GM23338 (cell line): ENCODE results near the gene UBE2E2. TPM values are rescaled to one million over a fixed set of nuclear protein-coding genes. Genes with fewer than 3 reads are reported as not detected.

Experiments used
- ATAC-seq: fragments of 200-7000 bp; cut with Tn5 transposase; 3 replicates; pipeline ENCODE4 v1.9.1; 2020
- DNase-seq: peaks from one replicate; pipeline ENCODE4 v3.0.0-alpha.2; 2015; ENCODE audit warnings: low spot score
- H2AFZ ChIP-seq: fragments of 200-600 bp; sonication (generic); 2 replicates; pipeline ENCODE4 v1.8.0; 2016; ENCODE audit warnings: antibody characterized with exemption, mild to moderate bottlenecking, moderate library complexity
- H3F3A ChIP-seq: fragments of 200-600 bp; sonication (generic); replicated peaks from 2 replicates; pipeline ENCODE4 v1.8.0; 2017; ENCODE audit warnings: antibody characterized with exemption, mixed run types, low read depth
- H3K27ac ChIP-seq: fragments of 200-600 bp; sonication (generic); 2 replicates; pipeline ENCODE4 v1.6.1; 2016; ENCODE audit warnings: low read depth
- H3K27me3 ChIP-seq: fragments of 200-600 bp; sonication (generic); 2 replicates; pipeline ENCODE4 v1.8.0; 2016; ENCODE audit warnings: mild to moderate bottlenecking, mixed run types, moderate library complexity; ENCODE audit not compliant: insufficient read depth
- H3K36me3 ChIP-seq: fragments of 200-600 bp; sonication (generic); 2 replicates; pipeline ENCODE4 v1.8.0; 2016; ENCODE audit warnings: mild to moderate bottlenecking; ENCODE audit not compliant: insufficient read depth
- H3K4me1 ChIP-seq: fragments of 200-600 bp; sonication (generic); 2 replicates; pipeline ENCODE4 v1.8.0; 2016; ENCODE audit warnings: mild to moderate bottlenecking, moderate library complexity; ENCODE audit not compliant: insufficient read depth
- H3K4me2 ChIP-seq: fragments of 200-600 bp; sonication (generic); 2 replicates; pipeline ENCODE4 v1.7.1; 2017; ENCODE audit warnings: mixed run types
- H3K4me3 ChIP-seq: fragments of 200-600 bp; sonication (generic); 2 replicates; pipeline ENCODE4 v1.6.1; 2016; ENCODE audit warnings: mixed run types
- H3K79me2 ChIP-seq: fragments of 200-600 bp; sonication (generic); replicated peaks from 2 replicates; pipeline ENCODE4 v1.8.0; 2017; ENCODE audit warnings: mild to moderate bottlenecking; ENCODE audit not compliant: insufficient read depth
- H3K9me2 ChIP-seq: fragments of 200-600 bp; sonication (generic); 2 replicates; pipeline ENCODE4 v1.8.0; 2017; ENCODE audit not compliant: insufficient read depth
- H4K20me1 ChIP-seq: fragments of 200-600 bp; sonication (generic); replicated peaks from 2 replicates; pipeline ENCODE4 v1.8.0; 2017; ENCODE audit warnings: mild to moderate bottlenecking; ENCODE audit not compliant: insufficient read depth
- H3K27ac Mint-ChIP-seq: 2 replicates; pipeline ENCODE4 v1.8.0; 2020; ENCODE audit warnings: inconsistent platforms, mild to moderate bottlenecking, moderate library complexity, mixed read lengths
- H3K27me3 Mint-ChIP-seq: 3 replicates; pipeline ENCODE4 v1.8.0; 2022; ENCODE audit warnings: low read depth, mild to moderate bottlenecking, moderate library complexity, mixed read lengths, inconsistent platforms; ENCODE audit not compliant: insufficient read depth, poor library complexity
- H3K36me3 Mint-ChIP-seq: 3 replicates; pipeline ENCODE4 v1.8.0; 2021; ENCODE audit warnings: low read depth, mild to moderate bottlenecking, inconsistent platforms, moderate library complexity, mixed read lengths
- H3K4me1 Mint-ChIP-seq: 3 replicates; pipeline ENCODE4 v1.8.0; 2020; ENCODE audit warnings: mild to moderate bottlenecking, inconsistent platforms, mixed read lengths
- H3K4me3 Mint-ChIP-seq: 3 replicates; pipeline ENCODE4 v1.8.0; 2021; ENCODE audit warnings: moderate library complexity, mild to moderate bottlenecking, inconsistent platforms, mixed read lengths
- H3K9me3 Mint-ChIP-seq: 3 replicates; pipeline ENCODE4 v1.8.0; 2020; ENCODE audit warnings: moderate library complexity, mild to moderate bottlenecking, inconsistent platforms, mixed read lengths
- CREB1 ChIP-seq: fragments of 250-450 bp; sonication (Bioruptor Pico); IDR thresholded peaks from 2 replicates; pipeline ENCODE4 v1.5.0; 2020; ENCODE audit warnings: low read depth, mild to moderate bottlenecking, moderate library complexity
- CTCF ChIP-seq, 2 experiments: fragments of 200-600 bp in 1 of 2; sonication (generic) in 1 of 2; conservative IDR thresholded peaks; 2 replicates each; pipeline versions ENCODE4 v1.5.1 to v1.6.1; 2016 to 2017; ENCODE audit warnings: antibody characterized with exemption in 2 of 2, low read depth in 2 of 2, mild to moderate bottlenecking in 2 of 2, moderate library complexity in 1 of 2
- EZH2 ChIP-seq: fragments of 200-600 bp; sonication (generic); IDR thresholded peaks from one replicate; pipeline ENCODE4 v1.8.0; 2017; ENCODE audit warnings: antibody characterized with exemption, mild to moderate bottlenecking, low read depth; ENCODE audit not compliant: unreplicated experiment
- EZH2phosphoT487 ChIP-seq: fragments of 200-600 bp; sonication (generic); IDR thresholded peaks from one replicate; pipeline ENCODE4 v1.8.1; 2018; ENCODE audit warnings: antibody characterized with exemption; ENCODE audit not compliant: unreplicated experiment
- JUNB ChIP-seq: IDR thresholded peaks from one replicate; pipeline ENCODE4 v1.6.1; 2016; ENCODE audit warnings: antibody characterized with exemption; ENCODE audit not compliant: unreplicated experiment
- NANOG ChIP-seq: IDR thresholded peaks from 2 replicates; pipeline ENCODE4 v1.6.1; 2016; ENCODE audit warnings: antibody characterized with exemption, borderline replicate concordance
- POLR2AphosphoS5 ChIP-seq: IDR thresholded peaks from 2 replicates; pipeline ENCODE4 v1.6.1; 2016; ENCODE audit warnings: antibody characterized with exemption, low read depth
- REST ChIP-seq: IDR thresholded peaks from one replicate; pipeline ENCODE4 v1.6.1; 2018; ENCODE audit warnings: antibody characterized with exemption; ENCODE audit not compliant: unreplicated experiment
- STAT1 ChIP-seq: IDR thresholded peaks from one replicate; pipeline ENCODE4 v1.6.1; 2016; ENCODE audit warnings: antibody characterized with exemption; ENCODE audit not compliant: unreplicated experiment
- ZNF114 ChIP-seq: fragments of 250-450 bp; sonication (Bioruptor Pico); IDR thresholded peaks from 2 replicates; pipeline ENCODE4 v1.5.0; 2020; ENCODE audit warnings: mild to moderate bottlenecking, moderate library complexity
- ZNF331 ChIP-seq: fragments of 250-450 bp; sonication (Bioruptor Pico); IDR thresholded peaks from 2 replicates; pipeline ENCODE4 v1.5.0; 2020; ENCODE audit warnings: low read depth, mild to moderate bottlenecking, moderate library complexity
- ZNF462 ChIP-seq: fragments of 250-450 bp; sonication (Bioruptor Pico); IDR thresholded peaks from 2 replicates; pipeline ENCODE4 v1.5.0; 2020; ENCODE audit warnings: mild to moderate bottlenecking, moderate library complexity
- polyA plus RNA-seq: library from polyadenylated mRNA; unstranded; fragments of >200 nt; fragmentation: Nextera tagmentation; extraction: Ambion mirVana; gene quantifications from 2 replicates; pipeline ENCODE4 v1.2.1, GENCODE V29; 2016
- total RNA-seq: library from RNA; depleted of rRNA; stranded (reverse); fragments of >200 nt; shearing (Covaris generic); gene quantifications from 2 replicates; pipeline ENCODE4 v1.2.3, GENCODE V29; 2014
- TF ChIP-seq, protein P1 (sequence below): IDR thresholded peaks from 2 replicates; pipeline ENCODE4 v1.6.1; 2016; ENCODE audit warnings: antibody characterized with exemption

UBE2E2 gene
- total and polyA plus RNA-seq, 2 experiments from 2014 or later, result 86.9 to 169 TPM

DNA sequence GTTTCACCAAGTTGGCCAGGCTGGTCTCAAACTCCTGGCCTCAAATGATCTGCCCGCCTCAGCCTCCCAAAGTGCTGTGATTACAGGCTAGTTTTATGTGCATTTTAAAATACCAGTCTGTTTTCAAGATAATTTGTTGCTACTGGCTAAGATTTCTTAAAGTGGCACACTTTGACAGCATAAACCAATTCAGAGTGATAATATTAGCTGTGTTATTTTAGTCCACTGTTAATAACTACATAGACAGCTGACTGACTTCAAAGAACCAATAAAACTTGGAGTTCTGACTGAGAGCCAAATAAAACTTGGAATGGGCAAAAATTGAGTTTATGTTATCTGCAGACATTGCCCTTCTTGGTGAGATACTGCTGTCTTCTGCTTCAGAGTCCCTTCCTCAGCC, 291.8 kb downstream of the UBE2E2 start (continued):
- no peak for TF ChIP-seq ZNF331 (CRISPR knock-in tag)

GRCh38 chr3:23495507-23495906, 292.4 kb downstream of the UBE2E2 start:
- no peak overlapping the region for H3K4me3 Mint-ChIP-seq
- Histone ChIP-seq H3K27ac (no peak overlapping the region), H3K79me2 (no peaks in the 10 kb centered on the region; the same call in 1 of the 2 replicates), H3K36me3 (no peaks in the 10 kb centered on the region), H3K9me2 (no peaks in the 10 kb centered on the region), H2AFZ (no peak overlapping the region), H3K27me3 (no peaks in the 10 kb centered on the region), H3K4me3 (no peak overlapping the region), H3K4me2 (no peak overlapping the region), H4K20me1 (no peaks in the 10 kb centered on the region), H3K4me1 (peaks cover 1% of the 10 kb centered on the region; the same call in 1 of the 2 replicates), H3F3A (no peaks in the 10 kb centered on the region)
- H3K27me3 Mint-ChIP-seq, result no peaks in the 10 kb centered on the region
- no peaks in the 10 kb centered on the region; the same call in 2 of the 3 replicates for H3K4me1 Mint-ChIP-seq
- H3K27ac Mint-ChIP-seq, result no peak overlapping the region
- ATAC-seq, result no peak
- no peaks in the 10 kb centered on the region for H3K36me3 Mint-ChIP-seq
- DNase-seq, result no peak
- TF ChIP-seq STAT1 (no peak), NANOG (no peak), REST (no peak), CREB1 (CRISPR knock-in tag) (no peak), POLR2AphosphoS5 (no peak), JUNB (no peak), CTCF (conservative IDR thresholded peaks at IDR 0.05; ENCODE audit: low read depth in 2 of 2) (no peak), EZH2phosphoT487 (no peak), ZNF462 (CRISPR knock-in tag) (no peak), ZNF114 (CRISPR knock-in tag) (no peak), ZNF331 (CRISPR knock-in tag) (no peak), EZH2 (no peak)
- TF ChIP-seq, protein P1, sequence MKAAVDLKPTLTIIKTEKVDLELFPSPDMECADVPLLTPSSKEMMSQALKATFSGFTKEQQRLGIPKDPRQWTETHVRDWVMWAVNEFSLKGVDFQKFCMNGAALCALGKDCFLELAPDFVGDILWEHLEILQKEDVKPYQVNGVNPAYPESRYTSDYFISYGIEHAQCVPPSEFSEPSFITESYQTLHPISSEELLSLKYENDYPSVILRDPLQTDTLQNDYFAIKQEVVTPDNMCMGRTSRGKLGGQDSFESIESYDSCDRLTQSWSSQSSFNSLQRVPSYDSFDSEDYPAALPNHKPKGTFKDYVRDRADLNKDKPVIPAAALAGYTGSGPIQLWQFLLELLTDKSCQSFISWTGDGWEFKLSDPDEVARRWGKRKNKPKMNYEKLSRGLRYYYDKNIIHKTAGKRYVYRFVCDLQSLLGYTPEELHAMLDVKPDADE, result no peak
- no peaks in the 10 kb centered on the region for H3K9me3 Mint-ChIP-seq
